Measurements from ENCODE around the gene TBL2. TPM values are rescaled to one million over a fixed set of nuclear protein-coding genes. Genes with fewer than 3 reads are reported as not detected.

TBL2 gene
- total and polyA plus RNA-seq, 7 experiments from 2014 or later, result 19.2 to 40.9 (median 29.0) TPM

Other genes with a start within 250 kb of the TBL2 start
- under 1 TPM in 3 of 5 experiments, not detected in 2; 0.15 to 0.24 (median 0.22) TPM for gene FZD9, start 144.8 kb downstream of the TBL2 start, total RNA-seq
- under 1 TPM; 0.07 to 0.18 TPM for gene FZD9, start 144.8 kb downstream of the TBL2 start, polyA plus RNA-seq
- gene BAZ1B, start 56.3 kb downstream of the TBL2 start, total RNA-seq, result 10 to 100 TPM; 44.7 to 90.3 (median 66.7) TPM
- gene BAZ1B, start 56.3 kb downstream of the TBL2 start, polyA plus RNA-seq, result 10 to 100 TPM; 14.7 to 32.5 TPM
- 100 to 1,000 TPM in 2 of 5 experiments, 10 to 100 TPM in 3; 57.3 to 118 (median 78.6) TPM for gene BCL7B, start 20.9 kb downstream of the TBL2 start, total RNA-seq
- gene BCL7B, start 20.9 kb downstream of the TBL2 start, polyA plus RNA-seq, result 10 to 100 TPM; 80.5 to 89.1 TPM
- gene MLXIPL, start 45.9 kb upstream of the TBL2 start, total RNA-seq, result not detected
- not detected for gene MLXIPL, start 45.9 kb upstream of the TBL2 start, polyA plus RNA-seq
- under 1 TPM in 3 of 5 experiments, not detected in 2; 0.22 to 0.85 (median 0.44) TPM for gene VPS37D, start 89.3 kb upstream of the TBL2 start, total RNA-seq
- not detected for gene VPS37D, start 89.3 kb upstream of the TBL2 start, polyA plus RNA-seq
- gene DNAJC30, start 104.9 kb upstream of the TBL2 start, total RNA-seq, result 10 to 100 TPM in 4 of 5 experiments, 1 to 10 TPM in 1; 9.5 to 22.4 (median 13.4) TPM
- 10 to 100 TPM; 11.8 to 12.9 TPM for gene DNAJC30, start 104.9 kb upstream of the TBL2 start, polyA plus RNA-seq
- 100 to 1,000 TPM in 2 of 5 experiments, 10 to 100 TPM in 3; 50.5 to 107 (median 72.0) TPM for gene BUD23, start 105.0 kb upstream of the TBL2 start, total RNA-seq
- 100 to 1,000 TPM; 126 to 156 TPM for gene BUD23, start 105.0 kb upstream of the TBL2 start, polyA plus RNA-seq
- 10 to 100 TPM in 3 of 5 experiments, 1 to 10 TPM in 2; 9.6 to 13.4 (median 10.5) TPM for gene STX1A, start 141.1 kb upstream of the TBL2 start, total RNA-seq
- gene STX1A, start 141.1 kb upstream of the TBL2 start, polyA plus RNA-seq, result 1 to 10 TPM; 1.2 to 3.2 TPM
- 10 to 100 TPM; 12.3 to 22.7 (median 17.2) TPM for gene ABHD11, start 160.2 kb upstream of the TBL2 start, total RNA-seq
- 10 to 100 TPM; 10.2 to 15.9 TPM for gene ABHD11, start 160.2 kb upstream of the TBL2 start, polyA plus RNA-seq
- not detected for gene CLDN3, start 191.7 kb upstream of the TBL2 start, total RNA-seq
- gene CLDN3, start 191.7 kb upstream of the TBL2 start, polyA plus RNA-seq, result not detected